ENCODE data around the gene PGLYRP2. TPM values are rescaled to one million over a fixed set of nuclear protein-coding genes. Genes with fewer than 3 reads are reported as not detected.

PGLYRP2 gene
- total RNA-seq, 2 donors from 2014 or later = 9.2 to 31.9 TPM

DNA sequence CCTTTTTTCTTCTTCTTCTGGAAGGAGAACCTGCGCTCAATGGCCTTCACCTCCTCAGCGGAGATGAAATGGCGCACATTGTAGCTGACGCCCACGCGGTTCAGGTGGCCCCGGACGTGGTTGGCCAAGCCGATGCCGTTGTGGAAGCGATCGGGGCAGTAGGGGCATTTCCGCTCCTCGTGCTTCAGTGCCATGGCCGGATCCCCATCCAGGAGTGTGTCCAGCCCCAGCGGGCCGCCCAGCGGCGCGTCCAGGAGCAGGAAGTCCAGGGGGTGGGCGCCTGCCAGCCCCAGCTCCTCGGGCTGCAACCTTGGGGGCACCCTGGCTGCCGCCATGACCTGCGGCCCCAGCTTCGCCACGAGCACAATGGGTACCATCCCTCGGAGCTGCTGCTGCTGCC, 40.7 kb downstream of the PGLYRP2 start:
- WGBS = 92% methylated on average over 27 of the region's 27 CpGs
- intact Hi-C loops (cut with DNase I) = loop anchor here (5.0 kb wide), 1 partner anchor 176 kb away; no protein-coding TSS in a partner anchor
- Histone ChIP-seq H3K4me3 (no peak overlapping the region), H3K27me3 (replicated peaks; ENCODE audit: insufficient read depth) (no peaks in the 10 kb centered on the region), H3K36me3 (no peaks in the 10 kb centered on the region), H3K4me1 (replicated peaks) (peaks cover under 1% of the 10 kb centered on the region), H3K9me3 (no peaks in the 10 kb centered on the region), H3K27ac (no peak overlapping the region)
- TF ChIP-seq POLR2AphosphoS5 (IDR thresholded peaks at IDR 0.05) = no peak
- TF ChIP-seq POLR2A (IDR thresholded peaks at IDR 0.05) = no peak
- TF ChIP-seq, protein P1, sequence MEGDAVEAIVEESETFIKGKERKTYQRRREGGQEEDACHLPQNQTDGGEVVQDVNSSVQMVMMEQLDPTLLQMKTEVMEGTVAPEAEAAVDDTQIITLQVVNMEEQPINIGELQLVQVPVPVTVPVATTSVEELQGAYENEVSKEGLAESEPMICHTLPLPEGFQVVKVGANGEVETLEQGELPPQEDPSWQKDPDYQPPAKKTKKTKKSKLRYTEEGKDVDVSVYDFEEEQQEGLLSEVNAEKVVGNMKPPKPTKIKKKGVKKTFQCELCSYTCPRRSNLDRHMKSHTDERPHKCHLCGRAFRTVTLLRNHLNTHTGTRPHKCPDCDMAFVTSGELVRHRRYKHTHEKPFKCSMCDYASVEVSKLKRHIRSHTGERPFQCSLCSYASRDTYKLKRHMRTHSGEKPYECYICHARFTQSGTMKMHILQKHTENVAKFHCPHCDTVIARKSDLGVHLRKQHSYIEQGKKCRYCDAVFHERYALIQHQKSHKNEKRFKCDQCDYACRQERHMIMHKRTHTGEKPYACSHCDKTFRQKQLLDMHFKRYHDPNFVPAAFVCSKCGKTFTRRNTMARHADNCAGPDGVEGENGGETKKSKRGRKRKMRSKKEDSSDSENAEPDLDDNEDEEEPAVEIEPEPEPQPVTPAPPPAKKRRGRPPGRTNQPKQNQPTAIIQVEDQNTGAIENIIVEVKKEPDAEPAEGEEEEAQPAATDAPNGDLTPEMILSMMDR (IDR thresholded peaks at IDR 0.05) = no peak
- DNase-seq (ENCODE audit: low spot score) = no peak

DNA sequence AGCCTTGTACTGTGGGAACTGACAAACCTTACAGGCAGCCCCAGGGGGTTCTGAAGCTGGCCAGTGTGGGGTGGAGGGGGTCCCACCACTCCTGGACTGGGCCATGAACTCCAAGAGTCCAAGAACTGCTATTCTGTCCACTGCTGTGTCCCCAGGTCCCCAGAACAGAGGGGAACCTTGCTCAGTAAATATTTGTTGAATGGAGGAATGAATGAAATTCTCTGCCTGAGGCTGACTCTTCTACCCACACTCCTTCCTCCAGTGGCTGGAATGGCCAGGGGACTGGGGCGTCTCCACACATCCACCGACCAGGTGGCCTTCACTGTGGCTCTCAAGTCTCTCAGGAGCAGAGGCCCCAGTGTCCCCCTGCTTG, 41.2 kb downstream of the PGLYRP2 start:
- Histone ChIP-seq H3K4me1 (replicated peaks) (peaks cover 5% of the 10 kb centered on the region), H3K36me3 (no peaks in the 10 kb centered on the region), H3K27me3 (replicated peaks; ENCODE audit: insufficient read depth) (no peaks in the 10 kb centered on the region), H3K27ac (no peak overlapping the region), H3K9me3 (no peaks in the 10 kb centered on the region), H3K4me3 (no peak overlapping the region)
- TF ChIP-seq POLR2AphosphoS5 (IDR thresholded peaks at IDR 0.05) (no peak), POLR2A (IDR thresholded peaks at IDR 0.05) (no peak)
- TF ChIP-seq, protein P1 (IDR thresholded peaks at IDR 0.05) = no peak
- 81% methylated on average over 2 of the region's 2 CpGs for WGBS
- no peak for DNase-seq (ENCODE audit: low spot score)
- intact Hi-C loops (cut with DNase I) = loop anchor here (5.0 kb wide), 1 partner anchor 176 kb away; no protein-coding TSS in a partner anchor

DNA sequence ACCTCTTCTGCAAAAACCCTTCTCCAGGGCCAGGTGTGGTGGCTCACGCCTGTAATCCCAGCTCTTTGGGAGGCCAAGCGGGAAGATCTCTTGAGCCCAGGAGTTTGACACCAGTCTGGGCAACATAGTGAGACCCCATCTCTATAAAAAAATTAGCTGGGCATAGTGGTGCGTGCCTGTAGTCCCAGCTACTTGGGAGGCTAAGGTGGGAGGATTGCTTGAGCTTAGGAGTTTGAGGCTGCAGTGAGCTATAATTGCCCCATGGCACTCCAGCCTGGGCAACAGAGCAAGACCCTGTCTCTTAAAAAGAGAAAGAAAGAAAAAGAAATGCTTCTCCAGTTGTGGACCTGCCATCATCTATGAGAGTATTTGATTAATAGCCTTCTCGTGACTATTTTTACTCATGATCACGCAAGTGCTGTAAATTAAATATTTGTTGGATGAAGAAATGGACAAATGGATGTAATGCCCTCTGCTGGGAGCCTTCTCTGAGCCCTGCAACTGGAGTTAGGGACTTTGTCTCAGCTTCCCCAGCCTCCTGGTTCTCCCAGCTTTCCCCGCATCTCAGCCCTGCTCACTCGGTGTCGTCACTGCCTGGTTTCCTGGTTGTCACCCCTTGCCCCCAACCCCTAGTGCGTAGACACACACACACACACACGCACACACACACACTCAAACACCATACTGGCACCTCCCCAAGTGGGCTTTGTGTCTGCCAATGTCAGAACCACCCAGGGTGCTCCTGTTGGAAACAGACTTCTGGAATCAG, 41.8 kb downstream of the PGLYRP2 start:
- TF ChIP-seq POLR2AphosphoS5 (IDR thresholded peaks at IDR 0.05) (peak; percentile 49), POLR2A (IDR thresholded peaks at IDR 0.05) (no peak)
- TF ChIP-seq, protein P1 (IDR thresholded peaks at IDR 0.05) = peak in 3 of 4 experiments; percentile 13 to 42 (median 39)
- WGBS = 68% methylated on average over 10 of the region's 10 CpGs
- H3K27ac ChIP-seq = no peak overlapping the region
- intact Hi-C loops (cut with DNase I) = loop anchor here (5.0 kb wide), 1 partner anchor 175 kb away; no protein-coding TSS in a partner anchor
- no peak for DNase-seq (ENCODE audit: low spot score)
- H3K4me3 ChIP-seq = no peak overlapping the region
- H3K9me3 ChIP-seq = no peaks in the 10 kb centered on the region
- no peaks in the 10 kb centered on the region for H3K27me3 ChIP-seq (replicated peaks; ENCODE audit: insufficient read depth)
- H3K36me3 ChIP-seq = no peaks in the 10 kb centered on the region
- H3K4me1 ChIP-seq (replicated peaks) = peaks cover 7% of the 10 kb centered on the region

DNA sequence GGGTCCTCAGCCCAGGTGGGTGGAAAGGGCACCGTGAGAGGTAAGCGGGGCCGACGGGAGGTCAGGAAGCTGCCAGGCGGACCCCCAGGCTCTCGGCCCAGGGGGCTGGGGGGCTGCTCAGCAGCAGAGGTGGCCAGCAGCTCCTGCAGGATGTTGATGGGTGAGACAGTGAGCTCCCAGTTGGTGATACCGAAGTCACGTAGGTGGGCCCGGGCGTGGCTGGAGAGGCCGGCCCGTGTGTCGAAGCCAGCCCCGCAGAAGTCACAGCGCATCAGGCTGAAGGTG, 42.5 kb downstream of the PGLYRP2 start:
- no peak overlapping the region for H3K27ac ChIP-seq
- 86% methylated on average over 15 of the region's 15 CpGs for WGBS
- intact Hi-C loops (cut with DNase I) = loop anchor here (5.0 kb wide), 1 partner anchor 174 kb away; no protein-coding TSS in a partner anchor

More for the DNA sequence above, 42.5 kb downstream of the PGLYRP2 start:
- H3K27me3 ChIP-seq (replicated peaks; ENCODE audit: insufficient read depth) = no peaks in the 10 kb centered on the region
- no peak for TF ChIP-seq POLR2AphosphoS5 (IDR thresholded peaks at IDR 0.05)
- TF ChIP-seq, protein P1 (IDR thresholded peaks at IDR 0.05) = no peak
- TF ChIP-seq POLR2A (IDR thresholded peaks at IDR 0.05) = no peak
- no peaks in the 10 kb centered on the region for H3K36me3 ChIP-seq
- H3K9me3 ChIP-seq = no peaks in the 10 kb centered on the region
- no peak overlapping the region for H3K4me3 ChIP-seq
- DNase-seq (ENCODE audit: low spot score) = no peak
- peaks cover 8% of the 10 kb centered on the region for H3K4me1 ChIP-seq (replicated peaks)

Data from prostate gland (tissue), 2 donors.